Pancreas (tissue), 10 donors: Measurements from ENCODE around the gene SYNCRIP. TPM values are rescaled to one million over a fixed set of nuclear protein-coding genes. Genes with fewer than 3 reads are reported as not detected.
A peak's percentile ranks its signal among the peaks of the same experiment; 100 is the strongest.
"Not testable (repeated sequence)": the region's sequence is repeated elsewhere in the genome, so short reads cannot be mapped to it uniquely, and the experiment has no call there.

ENCODE experiments used
- ATAC-seq, 4 donors: fragments of 200-7000 bp; cut with Tn5 transposase; one replicate each; pipeline versions ENCODE4 v1.8.0 to v1.9.1; 2020; ENCODE audit warnings: mild to moderate bottlenecking in 4 of 4, moderate library complexity in 4 of 4
- DNase-seq, 6 donors: peaks; one replicate each; pipeline ENCODE4 v3.0.0-alpha.2; 2020
- FAIRE-seq: peaks from 2 replicates; lab custom pipeline; 2012; peaks lifted over from hg19 to GRCh38; lab: Jason Lieb, UNC
- H3K27ac ChIP-seq, 4 donors: fragments of 200-600 bp; sonication (generic); 1 replicate in 3 of 4; 2 replicates in 1 of 4; pipeline versions ENCODE4 v1.5.0 to v1.8.0; 2020
- H3K27me3 ChIP-seq, 4 donors: fragments of 200-600 bp; one replicate each; pipeline ENCODE4 v1.8.0; 2021
- H3K36me3 ChIP-seq, 3 donors: fragments of 200-600 bp; sonication (generic) in 1 of 3; one replicate each; pipeline versions ENCODE4 v1.5.0 to v1.8.0; 2020 to 2021
- H3K4me1 ChIP-seq, 3 donors: fragments of 200-600 bp; one replicate each; pipeline ENCODE4 v1.8.0; 2021
- H3K4me3 ChIP-seq, 4 donors: fragments of 200-600 bp; sonication (generic) in 2 of 4; one replicate each; pipeline versions ENCODE4 v1.5.0 to v1.8.0; 2020 to 2021
- H3K9me3 ChIP-seq, 4 donors: fragments of 200-600 bp; one replicate each; pipeline ENCODE4 v1.8.0; 2021
- CTCF ChIP-seq, 4 donors: fragments of 200-600 bp; sonication (generic) in 3 of 4; IDR thresholded peaks; one replicate each; pipeline versions ENCODE4 v1.5.0 to v1.8.0; 2021; ENCODE audit warnings: antibody characterized with exemption in 4 of 4
- WGBS, 2 donors: extraction: QIAGEN DNeasy Blood & Tissue Kit; methylation state at CpG; one replicate each; pipeline ENCODE4 v1.1.7; 2013; 5-methylcytosine and 5-hydroxymethylcytosine counted together
- intact Hi-C, 3 donors: fragments of 100-400 bp; cut with DNase I; formaldehyde crosslinking; loops; one replicate each; pipeline versions ENCODE4 v1.11.1 to v1.14.2; 2022
- polyA plus RNA-seq, 2 donors: library from polyadenylated mRNA; stranded (reverse); fragments of 200-250 nt; gene quantifications; one replicate each; pipeline ENCODE4 v1.2.3, GENCODE V29; 2013
- total RNA-seq, 6 donors: library from RNA; stranded (reverse); fragmentation: NEBNext Ultra II Directional in 4 of 6; extraction: Animal tissue kit (Norgen Biotek cat#: 25700) in 4 of 6; gene quantifications; one replicate each; pipeline versions ENCODE4 v1.2.1 to v1.2.4, GENCODE V29; 2021 to 2023
- donor health status: healthy with polysubstance abuse.
- donor health status: DM: no; HTN: no; CAD: no; lungs with moderate emphysema.
- donor health status: DM: no; HTN: no; CAD: no.
- donor health status: control.
- donor health status: control.
- donor health status: Bipolar disorder and iron deficiency.
- donor health status: DM: yes; HTN: yes; CAD: no.
- donor health status: DM: no; HTN: no; CAD: no.
- donor health status: DM: no; HTN: no; CAD: no.
- donor health status: DM: yes; HTN: yes; CAD: no.

The SYNCRIP gene
- total and polyA plus RNA-seq, 8 donors: 14.6 to 48.9 (median 34.9) TPM

GRCh38 chr6:85568411-85568810 lies 74.3 kb downstream of the SYNCRIP start:
- intact Hi-C loops: no loop called here
- FAIRE-seq (no peak), ATAC-seq (no peak), DNase-seq (no peak)
- Histone ChIP-seq H3K27ac (no peak overlapping the region), H3K4me3 (no peak overlapping the region), H3K27me3 (no peaks in the 10 kb centered on the region), H3K9me3 (no peaks in the 10 kb centered on the region), H3K4me1 (peaks cover 0 to 7% (median 0%) of the 10 kb centered on the region in 3 donors), H3K36me3 (peaks cover 0 to 6% (median 0%) of the 10 kb centered on the region in 3 donors)
- WGBS, 2 donors: 91 to 92% methylated on average over 6 of the region's 6 CpGs
- TF ChIP-seq CTCF (IDR thresholded peaks at IDR 0.05): no peak

GRCh38 chr6:85565736-85566135 lies 77.0 kb downstream of the SYNCRIP start:
- intact Hi-C loops: no loop called here
- peak; percentile 29 for FAIRE-seq

GRCh38 chr6:85564223-85564622 lies 78.5 kb downstream of the SYNCRIP start:
- H3K27ac ChIP-seq, intact Hi-C loops, H3K9me3 ChIP-seq, FAIRE-seq, H3K27me3 ChIP-seq, H3K4me3 ChIP-seq, H3K4me1 ChIP-seq, ATAC-seq, H3K36me3 ChIP-seq, DNase-seq: not testable (repeated sequence)
- 98 to 100% methylated on average over 1 of the region's 2 CpGs for WGBS, 2 donors

More at GRCh38 chr6:85565736-85566135, 77.0 kb downstream of the SYNCRIP start:
- no peak overlapping the region for H3K4me3 ChIP-seq
- peaks cover 0 to 7% (median 0%) of the 10 kb centered on the region in 3 donors for H3K4me1 ChIP-seq
- no peak for TF ChIP-seq CTCF (IDR thresholded peaks at IDR 0.05)
- H3K9me3 ChIP-seq: no peaks in the 10 kb centered on the region
- H3K36me3 ChIP-seq: peaks cover 0 to 6% (median 0%) of the 10 kb centered on the region in 3 donors
- ATAC-seq (no peak), DNase-seq (no peak)
- no peaks in the 10 kb centered on the region for H3K27me3 ChIP-seq
- H3K27ac ChIP-seq: no peak overlapping the region
- WGBS, 2 donors: 43 to 44% methylated on average over 1 of the region's 1 CpG

Other genes starting within 250 kb of the SYNCRIP start
- gene NT5E, start 192.8 kb downstream of the SYNCRIP start, total RNA-seq: 1 to 10 TPM in 5 of 6 donors, under 1 TPM in 1; 0.79 to 3.6 (median 2.2) TPM
- 1 to 10 TPM in 1 of 2 donors, under 1 TPM in 1; 0.49 to 2.7 TPM for gene NT5E, start 192.8 kb downstream of the SYNCRIP start, polyA plus RNA-seq
- gene SNX14, start 49.0 kb downstream of the SYNCRIP start, total RNA-seq: 10 to 100 TPM; 30.0 to 44.0 (median 33.5) TPM
- gene SNX14, start 49.0 kb downstream of the SYNCRIP start, polyA plus RNA-seq: 10 to 100 TPM; 66.9 to 85.6 TPM